NCI-H2171 (cell line): ENCODE data around the gene TAS2R41.

ENCODE experiments used
- DNase-seq: peaks from one replicate; lab custom pipeline; 2025; lab: John Stamatoyannopoulos, UW

Gene TAS2R41

DNA sequence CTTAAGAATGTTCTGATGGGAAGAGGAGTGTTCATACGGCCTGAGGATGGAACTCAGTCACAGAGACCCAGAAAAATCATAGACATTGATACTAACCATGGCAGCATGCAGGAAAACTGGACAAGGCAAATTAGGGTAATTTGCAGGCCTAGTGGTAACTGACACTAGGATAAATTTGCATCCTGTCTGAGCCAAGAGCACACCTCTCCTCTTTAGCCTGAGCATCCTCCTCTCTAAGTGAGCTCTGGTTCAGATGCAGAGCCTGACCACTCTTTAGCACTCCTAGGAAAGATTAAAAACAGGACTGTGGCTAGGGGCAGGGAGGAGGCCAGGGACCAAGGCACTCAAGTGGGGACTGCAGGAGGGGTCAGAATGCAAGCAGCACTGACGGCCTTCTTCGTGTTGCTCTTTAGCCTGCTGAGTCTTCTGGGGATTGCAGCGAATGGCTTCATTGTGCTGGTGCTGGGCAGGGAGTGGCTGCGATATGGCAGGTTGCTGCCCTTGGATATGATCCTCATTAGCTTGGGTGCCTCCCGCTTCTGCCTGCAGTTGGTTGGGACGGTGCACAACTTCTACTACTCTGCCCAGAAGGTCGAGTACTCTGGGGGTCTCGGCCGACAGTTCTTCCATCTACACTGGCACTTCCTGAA is at the start of gene TAS2R41:
TSS of gene TAS2R41 (plus strand) at position 373 of the 650 bp plus-strand sequence. CDS start at position 373, 0 bp downstream.
- no peak for DNase-seq

DNA sequence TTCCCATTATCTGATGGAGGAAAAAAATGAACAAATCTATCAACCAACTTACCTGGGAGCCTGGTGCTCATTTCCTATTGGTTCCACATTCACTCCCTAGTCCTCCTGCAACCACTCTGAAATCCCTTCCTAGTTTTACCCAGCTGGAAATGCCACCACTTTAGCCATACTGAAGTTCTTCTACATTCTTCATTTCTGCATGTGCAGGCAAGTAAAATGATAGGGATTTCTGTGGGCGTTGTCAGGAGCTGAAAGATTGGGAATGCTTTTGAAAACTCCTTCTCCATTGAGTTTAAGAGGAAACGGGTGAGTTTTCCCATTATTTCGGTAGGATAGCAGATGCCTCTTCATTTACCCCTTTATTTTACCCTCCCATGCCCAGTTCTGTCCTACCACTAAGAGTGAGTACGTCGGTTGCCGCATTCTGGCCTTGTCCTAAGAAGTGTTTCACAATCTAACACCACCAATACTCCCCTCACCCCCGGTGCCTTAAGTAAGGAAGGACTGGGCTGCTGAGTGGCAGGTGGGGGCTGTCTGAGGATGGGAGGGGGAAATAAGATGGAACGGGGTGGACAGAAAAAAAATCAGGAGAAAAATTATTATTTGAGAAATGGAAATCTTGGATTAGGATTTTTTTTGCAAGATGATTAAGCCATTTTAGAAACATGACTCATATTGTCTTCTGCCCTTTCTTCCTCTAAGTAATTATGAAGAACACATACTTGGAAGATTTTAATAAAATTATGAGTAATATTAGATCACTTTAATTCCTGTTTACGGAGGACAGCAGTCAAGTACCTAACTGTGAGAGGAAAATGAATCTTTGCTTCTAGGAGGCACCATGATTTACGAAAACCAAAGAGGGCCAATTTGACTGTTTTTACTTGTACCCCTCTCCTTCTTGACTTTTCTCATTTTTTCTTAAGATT is 47.6 kb upstream of the TAS2R41 start:
- DNase-seq, result no peak

- DNase-seq, result no peak
These were observed 46.6 kb upstream of the TAS2R41 start for GRCh38 chr7:143431109-143431508.

DNA sequence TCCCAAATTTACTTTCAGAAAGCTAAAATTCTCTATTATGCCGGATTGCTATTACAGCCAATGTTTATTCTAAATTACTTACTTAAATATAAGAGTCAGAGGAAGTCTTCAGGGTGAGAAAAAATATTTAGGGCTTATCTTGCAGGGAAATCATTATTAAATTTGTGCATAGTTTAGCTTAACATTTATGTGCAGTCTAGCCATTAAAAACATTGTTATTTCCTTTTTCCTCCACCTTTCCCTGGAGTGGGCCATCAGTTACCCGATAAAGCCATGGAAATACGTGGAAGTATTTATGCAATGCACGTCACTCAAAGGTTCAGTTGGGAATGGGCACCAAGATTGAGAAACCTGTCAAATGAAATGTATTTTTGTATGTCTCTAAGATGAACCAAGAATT is 43.9 kb upstream of the TAS2R41 start:
- DNase-seq, result no peak

DNA sequence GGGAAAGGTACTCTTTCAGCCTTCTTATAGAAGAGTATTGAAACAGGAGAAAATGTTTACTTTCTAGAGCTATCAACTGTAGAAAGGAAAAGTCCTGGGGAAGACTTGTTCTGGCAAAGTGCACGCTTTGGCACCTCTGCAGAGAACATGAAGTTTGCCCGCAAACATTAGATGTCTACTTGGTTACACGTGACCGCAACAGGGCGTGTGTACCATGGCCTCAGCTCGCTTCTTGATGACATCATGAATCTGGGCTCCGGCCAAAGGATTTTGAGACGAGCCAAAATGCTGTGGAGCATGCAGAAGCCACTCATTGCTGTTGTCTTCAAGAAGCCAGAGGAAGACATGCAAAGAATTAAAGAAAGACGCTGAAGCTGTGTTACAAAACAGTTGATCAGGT is 43.0 kb upstream of the TAS2R41 start:
- DNase-seq, result no peak

- DNase-seq, result no peak
These were observed 42.4 kb upstream of the TAS2R41 start for GRCh38 chr7:143435266-143435665.

GRCh38 chr7:143436325-143436946 is 41.2 kb upstream of the TAS2R41 start:
- no peak for DNase-seq

GRCh38 chr7:143437578-143437977 is 40.1 kb upstream of the TAS2R41 start:
- DNase-seq, result no peak

GRCh38 chr7:143439866-143440265 is 37.8 kb upstream of the TAS2R41 start:
- no peak for DNase-seq

DNA sequence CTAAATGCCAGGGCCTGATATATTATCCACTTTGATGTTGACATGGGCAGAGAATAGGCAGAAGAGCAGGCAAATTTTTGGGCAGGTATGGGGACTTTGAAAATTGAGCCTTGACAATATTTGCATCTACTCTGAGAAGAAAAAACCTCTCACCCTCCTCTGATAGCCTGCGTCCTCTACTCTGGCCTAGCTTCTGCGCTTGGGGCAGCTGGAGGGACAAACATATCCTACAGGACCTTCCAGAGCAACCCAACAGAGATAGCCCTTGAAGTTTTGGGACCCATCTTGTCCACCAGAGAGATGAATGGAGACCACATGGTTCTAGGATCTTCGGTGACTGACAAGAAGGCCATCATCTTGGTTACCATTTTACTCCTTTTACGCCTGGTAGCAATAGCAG is 34.5 kb upstream of the TAS2R41 start, which contains the start of gene TAS2R60:
TSS of gene TAS2R60 (plus strand) at position 301 of the 400 bp plus-strand sequence. CDS start at position 301, 0 bp downstream.
- no peak for DNase-seq

- DNase-seq, result no peak
These were observed 33.5 kb upstream of the TAS2R41 start for GRCh38 chr7:143444063-143444782.

GRCh38 chr7:143444785-143445184 is 32.9 kb upstream of the TAS2R41 start:
- DNase-seq, result no peak

- DNase-seq, result no peak
These were observed 30.2 kb upstream of the TAS2R41 start for GRCh38 chr7:143447466-143447865.

DNA sequence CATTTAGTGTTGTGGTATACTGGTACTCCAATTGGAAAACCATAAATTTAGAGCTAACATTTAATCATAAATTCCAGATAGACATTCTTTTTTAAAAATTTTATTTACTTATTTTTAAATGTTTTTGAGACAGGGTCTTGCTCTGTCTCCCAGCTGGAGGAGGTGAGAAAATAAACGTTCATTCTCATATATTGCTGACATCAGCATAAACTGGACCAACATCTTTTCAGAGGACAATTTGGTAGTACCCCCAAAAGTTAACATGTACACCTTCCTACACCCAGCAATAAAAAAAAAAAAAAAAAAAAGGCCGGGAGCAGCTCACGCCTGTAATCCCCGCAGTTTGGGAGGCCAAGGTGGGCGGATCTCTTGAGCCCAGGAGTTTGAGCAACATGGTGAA is 29.2 kb upstream of the TAS2R41 start:
- DNase-seq, result no peak

DNA sequence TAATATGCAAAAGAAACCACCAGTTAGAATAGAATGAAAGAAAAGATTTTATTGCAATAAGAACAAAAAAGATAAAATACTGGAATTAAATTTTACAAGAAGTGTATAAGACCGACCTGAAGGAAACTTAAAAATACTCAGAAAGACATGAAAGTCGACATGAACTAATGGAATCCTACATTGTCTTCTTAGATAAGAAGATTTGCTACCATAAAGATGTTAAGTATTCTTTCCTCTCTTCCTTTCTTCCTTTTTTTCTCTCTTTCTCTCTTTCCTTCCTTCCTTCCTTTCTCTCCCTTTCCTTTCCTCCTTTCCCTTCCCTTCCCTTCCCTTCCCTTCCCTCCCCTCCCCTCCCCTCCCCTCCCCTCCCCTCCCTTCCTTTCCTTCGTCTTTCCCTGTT is 27.9 kb upstream of the TAS2R41 start:
- DNase-seq, result no peak

- DNase-seq, result no peak
These were observed 26.6 kb upstream of the TAS2R41 start for GRCh38 chr7:143451122-143451521.

GRCh38 chr7:143451746-143452145 is 25.9 kb upstream of the TAS2R41 start:
- no peak for DNase-seq

DNA sequence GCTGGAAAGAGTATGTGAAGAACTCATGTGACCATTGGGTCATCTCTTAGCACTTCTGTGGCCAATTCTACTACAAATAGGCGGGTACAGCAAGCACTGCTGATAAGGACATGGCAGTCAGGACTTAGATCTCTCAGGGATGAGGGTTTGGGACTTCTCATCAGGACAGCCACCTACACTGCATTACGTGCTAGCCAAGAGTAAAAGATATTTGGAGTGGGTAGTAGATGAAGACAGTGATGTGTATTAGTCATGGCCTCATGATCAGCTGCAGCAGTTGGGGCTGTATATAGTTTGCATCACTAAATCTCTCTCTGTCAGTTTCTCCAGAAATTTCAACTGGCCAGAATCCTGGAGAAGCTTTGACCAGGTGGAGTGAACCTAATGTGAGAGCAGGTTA is 25.2 kb upstream of the TAS2R41 start:
- no peak for DNase-seq

GRCh38 chr7:143454091-143454680 is 23.5 kb upstream of the TAS2R41 start:
- DNase-seq, result no peak

GRCh38 chr7:143455491-143455890 is 22.2 kb upstream of the TAS2R41 start:
- no peak for DNase-seq

DNA sequence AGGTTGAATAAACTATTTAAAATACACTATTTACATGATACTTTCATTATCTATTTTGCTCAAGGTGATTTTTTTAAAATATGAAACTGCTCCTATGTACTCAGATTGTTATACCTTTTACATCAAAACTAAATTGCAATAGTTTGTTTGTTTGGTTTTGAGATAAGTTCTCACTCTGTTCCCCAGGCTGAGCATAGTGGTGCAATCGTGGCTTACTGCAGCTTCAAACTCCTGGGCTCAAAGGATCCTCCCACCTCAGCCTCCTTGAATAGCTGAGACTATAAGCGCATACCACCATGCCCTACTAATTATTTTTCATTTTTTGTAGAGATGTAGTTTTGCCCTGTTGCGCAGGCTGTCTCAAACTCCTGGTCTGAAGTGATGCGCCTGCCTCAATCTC is 21.7 kb upstream of the TAS2R41 start:
- DNase-seq, result no peak
